Measurements from ENCODE around the gene PLEKHJ1.

DNA sequence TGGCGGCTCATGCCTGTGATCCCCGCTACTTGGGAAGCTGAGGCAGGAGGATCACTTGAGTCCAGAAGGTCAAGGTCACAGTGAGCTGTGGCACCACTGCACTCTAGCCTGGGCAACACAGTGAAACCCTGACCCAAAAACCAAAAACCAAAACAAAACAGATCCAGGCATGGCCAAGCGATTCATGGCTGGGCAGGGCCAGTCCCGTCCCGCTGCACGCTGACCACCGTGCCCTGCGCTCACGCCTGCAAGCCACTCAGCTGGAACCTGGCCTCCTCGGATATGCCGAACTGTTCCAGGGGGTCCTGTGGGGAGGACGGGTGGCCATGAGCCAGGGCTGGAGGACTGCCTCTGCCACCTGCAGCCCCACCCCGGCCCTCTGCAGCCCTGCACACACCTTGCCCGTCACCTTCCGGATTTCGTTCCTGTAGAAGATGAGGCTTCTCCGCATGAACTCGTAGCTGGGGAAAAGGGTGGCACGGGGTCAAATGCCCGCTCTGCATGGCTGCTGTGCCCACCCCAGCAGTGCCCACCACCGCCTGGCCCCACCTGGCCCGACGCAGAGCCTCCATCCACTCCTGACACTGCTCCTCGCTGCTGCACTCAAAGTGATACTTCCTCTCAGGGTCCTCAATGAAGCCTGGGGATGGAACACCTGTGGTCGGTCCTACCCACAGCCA lies 2.4 kb downstream of the PLEKHJ1 start:
- TF ChIP-seq HDGF (IDR thresholded peaks at IDR 0.05; ENCODE audit: borderline replicate concordance) (no peak), L3MBTL2 (conservative IDR thresholded peaks at IDR 0.05) (no peak)
